GM04503 (cell line): ENCODE data around the gene RAMAC.
"Not testable (repeated sequence)": the region's sequence is repeated elsewhere in the genome, so short reads cannot be mapped to it uniquely, and the experiment has no call there.

Experiments
- DNase-seq: peaks from one replicate; pipeline ENCODE4 v3.0.0-alpha.2; 2012; ENCODE audit warnings: low read depth

RAMAC gene

GRCh38 chr15:82985688-82986441 is at the start of gene RAMAC:
TSS of gene RAMAC (plus strand) at chr15:82986210. CDS start at chr15:82989019, 2,809 bp downstream.
- peak; percentile 78 for DNase-seq

- DNase-seq, result peak; percentile 40
Measured at GRCh38 chr15:82936966-82937711, 48.9 kb upstream of the RAMAC start.

GRCh38 chr15:82937712-82938058 is 48.3 kb upstream of the RAMAC start:
- no peak for DNase-seq

GRCh38 chr15:82939678-82940077 is 46.3 kb upstream of the RAMAC start:
- DNase-seq, result not testable (repeated sequence)

GRCh38 chr15:82942691-82943090 is 43.3 kb upstream of the RAMAC start:
- peak; percentile 33 for DNase-seq

GRCh38 chr15:82943176-82943575 is 42.8 kb upstream of the RAMAC start:
- no peak for DNase-seq

GRCh38 chr15:82944056-82944455 is 42.0 kb upstream of the RAMAC start:
- no peak for DNase-seq

- no peak for DNase-seq
Measured at GRCh38 chr15:82944821-82945220, 41.2 kb upstream of the RAMAC start.

GRCh38 chr15:82945326-82945725 is 40.7 kb upstream of the RAMAC start:
- DNase-seq, result no peak

GRCh38 chr15:82946155-82946701 is 39.8 kb upstream of the RAMAC start:
- DNase-seq, result no peak

- DNase-seq, result no peak
Measured at GRCh38 chr15:82950295-82950694, 35.7 kb upstream of the RAMAC start.

GRCh38 chr15:82950746-82951370 is 35.2 kb upstream of the RAMAC start:
- DNase-seq, result no peak

GRCh38 chr15:82951472-82952157 is 34.4 kb upstream of the RAMAC start:
- DNase-seq, result no peak

GRCh38 chr15:82952158-82953081 is 33.6 kb upstream of the RAMAC start, which contains the start of gene HOMER2:
TSS of gene HOMER2 (minus strand) at chr15:82952720. CDS start at chr15:82952535, 185 bp downstream.
- no peak for DNase-seq

GRCh38 chr15:82958638-82959037 is 27.4 kb upstream of the RAMAC start:
- no peak for DNase-seq

- DNase-seq, result no peak
Measured at GRCh38 chr15:82959423-82959822, 26.6 kb upstream of the RAMAC start.

- DNase-seq, result no peak
Measured at GRCh38 chr15:82960766-82961165, 25.2 kb upstream of the RAMAC start.

GRCh38 chr15:82963471-82964341 is 22.3 kb upstream of the RAMAC start:
- DNase-seq, result no peak

- DNase-seq, result no peak
Measured at GRCh38 chr15:82964890-82965289, 21.1 kb upstream of the RAMAC start.

- no peak for DNase-seq
Measured at GRCh38 chr15:82966671-82967071, 19.3 kb upstream of the RAMAC start.
